GM12875 (cell line): ENCODE measurements around the gene C2orf74.
"Not testable (repeated sequence)": the region's sequence is repeated elsewhere in the genome, so short reads cannot be mapped to it uniquely, and the experiment has no call there.

Experiments
- H3K4me3 ChIP-seq: one replicate; pipeline ENCODE4 v1.5.1; 2011; ENCODE audit warnings: low read depth, low read length, control low read depth
- TF ChIP-seq, protein P1 (sequence below): IDR thresholded peaks from 2 replicates; pipeline ENCODE4 v1.5.1; 2011; ENCODE audit warnings: low read depth, mild to moderate bottlenecking, control low read depth, inconsistent platforms, low read length, moderate library complexity, borderline replicate concordance; ENCODE audit not compliant: insufficient read depth

C2orf74 gene

DNA sequence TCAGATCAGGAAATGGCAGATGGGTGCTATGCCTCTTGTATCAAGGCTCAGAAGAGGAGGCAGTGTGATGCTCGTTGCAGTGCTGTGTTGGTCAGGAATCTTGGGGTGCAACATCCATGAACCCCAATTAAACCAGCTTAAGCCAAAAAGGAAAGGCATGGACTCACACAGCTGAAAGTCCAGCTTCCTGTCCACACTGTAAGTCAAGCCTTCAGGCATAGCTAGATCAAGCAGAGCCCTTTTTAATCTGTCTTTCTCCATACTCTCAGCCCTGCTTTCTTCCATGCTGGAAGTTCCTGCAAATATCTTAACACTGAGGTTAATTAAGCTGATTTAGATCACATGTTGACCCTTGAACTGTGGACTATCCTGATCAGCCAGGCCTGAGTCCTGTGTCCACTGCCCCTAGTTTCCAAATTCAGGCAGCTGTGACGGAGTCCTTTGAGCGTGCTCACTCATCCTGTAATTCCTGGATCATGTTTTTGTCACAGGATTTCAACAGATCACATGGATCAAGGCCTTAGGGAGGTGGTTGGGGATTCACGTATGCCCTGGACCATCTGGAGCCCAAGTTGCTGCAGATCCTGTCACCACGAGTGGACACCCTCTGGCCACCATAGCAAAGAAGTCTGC is 4.5 kb upstream of the C2orf74 start:
- TF ChIP-seq, protein P1, sequence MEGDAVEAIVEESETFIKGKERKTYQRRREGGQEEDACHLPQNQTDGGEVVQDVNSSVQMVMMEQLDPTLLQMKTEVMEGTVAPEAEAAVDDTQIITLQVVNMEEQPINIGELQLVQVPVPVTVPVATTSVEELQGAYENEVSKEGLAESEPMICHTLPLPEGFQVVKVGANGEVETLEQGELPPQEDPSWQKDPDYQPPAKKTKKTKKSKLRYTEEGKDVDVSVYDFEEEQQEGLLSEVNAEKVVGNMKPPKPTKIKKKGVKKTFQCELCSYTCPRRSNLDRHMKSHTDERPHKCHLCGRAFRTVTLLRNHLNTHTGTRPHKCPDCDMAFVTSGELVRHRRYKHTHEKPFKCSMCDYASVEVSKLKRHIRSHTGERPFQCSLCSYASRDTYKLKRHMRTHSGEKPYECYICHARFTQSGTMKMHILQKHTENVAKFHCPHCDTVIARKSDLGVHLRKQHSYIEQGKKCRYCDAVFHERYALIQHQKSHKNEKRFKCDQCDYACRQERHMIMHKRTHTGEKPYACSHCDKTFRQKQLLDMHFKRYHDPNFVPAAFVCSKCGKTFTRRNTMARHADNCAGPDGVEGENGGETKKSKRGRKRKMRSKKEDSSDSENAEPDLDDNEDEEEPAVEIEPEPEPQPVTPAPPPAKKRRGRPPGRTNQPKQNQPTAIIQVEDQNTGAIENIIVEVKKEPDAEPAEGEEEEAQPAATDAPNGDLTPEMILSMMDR, result no peak
- H3K4me3 ChIP-seq, result no peak overlapping the region

DNA sequence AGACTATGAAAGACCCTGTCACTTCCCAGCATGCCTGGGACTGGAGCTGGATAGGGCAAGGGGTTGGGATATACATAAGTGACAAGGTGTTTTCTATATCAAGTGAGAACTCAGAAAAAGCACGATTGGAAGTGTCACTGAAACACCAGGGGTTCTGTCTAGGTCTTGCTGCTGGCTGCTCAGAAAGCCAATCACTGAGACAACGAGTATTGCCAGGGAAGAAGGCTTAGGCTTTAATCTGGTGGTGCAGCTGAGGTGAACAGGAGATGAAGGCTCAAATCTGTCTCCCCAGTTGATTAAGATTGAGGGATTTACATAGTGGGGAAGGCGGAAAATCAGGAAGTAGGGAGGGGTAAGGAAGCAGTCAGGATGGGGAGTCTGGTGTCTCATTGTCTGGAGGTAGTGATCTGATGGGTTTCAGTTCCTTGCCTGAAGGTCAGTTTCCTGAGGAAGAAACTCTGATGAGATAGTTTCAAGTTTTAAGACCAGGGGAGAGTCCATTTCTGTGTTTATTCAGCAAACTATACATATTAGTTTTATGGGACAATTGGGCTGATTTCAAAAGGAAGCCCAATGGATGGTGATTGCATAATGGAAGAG is 3.5 kb upstream of the C2orf74 start:
- TF ChIP-seq, protein P1, result no peak
- H3K4me3 ChIP-seq, result no peak overlapping the region

DNA sequence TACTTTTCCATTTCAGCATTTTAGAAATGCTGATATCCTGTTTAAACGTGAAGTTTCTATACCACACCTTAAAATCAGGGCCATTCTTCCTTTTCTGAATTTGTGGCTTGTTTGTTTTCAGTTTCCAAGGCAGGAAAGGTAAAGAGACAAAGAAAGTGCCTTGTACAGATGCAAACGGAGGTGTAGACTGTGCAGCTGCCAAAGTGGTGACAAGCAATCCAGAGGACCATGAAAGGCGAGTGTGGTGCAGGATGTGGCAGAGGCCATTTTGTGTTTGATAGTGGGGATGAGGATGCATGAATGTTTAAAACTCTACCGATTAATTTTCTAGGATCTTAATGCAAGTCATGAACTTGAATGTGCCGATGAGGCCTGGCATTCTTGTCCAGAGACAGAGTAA is 733 bp downstream of the C2orf74 start:
- no peak overlapping the region for H3K4me3 ChIP-seq
- TF ChIP-seq, protein P1, result no peak

DNA sequence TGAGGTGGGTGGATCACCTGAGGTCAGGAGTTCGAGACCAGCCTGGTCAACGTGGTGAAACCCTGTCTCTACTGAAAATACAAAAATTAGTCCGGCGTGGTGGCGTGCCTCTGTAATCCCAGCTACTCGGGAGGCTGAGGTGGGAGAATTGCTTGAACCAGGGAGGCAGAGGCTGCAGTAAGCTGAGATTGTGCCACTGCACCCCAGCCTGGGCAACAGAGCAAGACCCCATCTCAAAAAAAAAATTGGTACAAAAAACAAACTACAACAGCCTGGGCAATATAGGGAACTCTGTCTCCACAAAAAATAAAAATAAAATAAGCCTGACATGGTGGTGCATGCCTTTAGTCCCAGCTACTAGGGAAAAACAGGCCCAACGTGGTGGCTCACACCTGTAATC is 3.1 kb downstream of the C2orf74 start:
- H3K4me3 ChIP-seq, result not testable (repeated sequence)

DNA sequence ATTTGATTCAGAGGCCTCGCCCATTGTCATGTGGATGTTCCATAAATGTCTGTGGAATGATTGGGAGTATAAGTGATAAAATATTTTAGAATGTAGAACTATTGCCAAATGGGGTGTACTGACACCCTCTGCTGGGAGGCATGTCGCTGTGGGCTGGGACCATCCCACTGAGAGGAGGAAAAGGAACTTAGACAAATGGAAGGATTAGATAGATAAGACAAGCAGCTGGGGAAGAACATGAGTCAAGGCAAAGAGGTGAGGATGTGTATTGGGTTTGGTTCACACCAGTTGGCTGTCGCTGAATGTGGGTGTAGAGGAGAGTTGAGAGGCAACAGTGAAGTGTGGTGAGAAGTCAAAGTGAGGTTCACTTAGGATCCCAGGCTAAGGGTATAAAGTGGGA is 4.0 kb downstream of the C2orf74 start:
- TF ChIP-seq, protein P1, result no peak
- no peak overlapping the region for H3K4me3 ChIP-seq

DNA sequence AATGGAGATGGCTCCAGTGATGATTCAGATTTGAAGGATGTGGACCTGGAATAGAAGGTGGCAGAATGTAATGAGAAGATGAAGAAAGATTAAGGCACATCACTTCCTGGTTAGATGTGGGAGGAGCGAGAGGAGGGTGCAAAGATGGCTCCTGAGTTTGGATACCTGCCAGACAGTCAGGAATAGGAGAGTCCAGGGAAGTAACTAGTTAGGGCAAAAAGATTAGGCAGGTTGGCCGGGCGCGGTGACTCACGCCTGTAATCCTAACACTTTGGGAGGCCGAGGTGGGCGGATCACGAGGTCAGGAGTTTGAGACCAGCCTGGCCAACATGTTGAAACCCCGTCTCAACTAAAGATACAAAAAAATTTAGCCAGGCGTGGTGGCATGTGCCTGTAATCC is 5.6 kb downstream of the C2orf74 start:
- H3K4me3 ChIP-seq, result no peak overlapping the region
- TF ChIP-seq, protein P1, result no peak

DNA sequence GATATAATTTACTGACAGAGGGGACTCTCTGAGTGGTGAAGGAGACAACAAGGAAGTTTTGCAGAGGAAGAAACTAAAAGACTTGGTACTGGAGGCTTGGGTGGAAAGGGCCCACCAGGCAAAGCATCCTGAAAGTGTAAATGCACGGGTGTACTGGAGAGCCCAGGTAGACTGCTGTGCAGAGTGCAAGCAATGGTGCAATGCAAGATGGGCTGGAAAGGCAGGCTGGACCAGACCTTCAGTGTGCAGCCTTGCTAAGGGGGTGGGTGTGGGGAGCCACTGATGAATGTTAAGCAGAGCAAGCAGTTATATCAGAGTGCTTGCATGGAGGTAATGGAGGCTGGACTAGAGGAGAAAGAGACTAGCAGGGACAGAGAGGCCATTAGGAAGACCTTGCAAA is 10.7 kb downstream of the C2orf74 start:
- TF ChIP-seq, protein P1, result no peak

More for the DNA sequence above, 10.7 kb downstream of the C2orf74 start:
- no peak overlapping the region for H3K4me3 ChIP-seq
